ENCODE data around the gene TTC39C.

GRCh38 chr18:23971666-23972230, 42.8 kb upstream of the TTC39C start:
- TF ChIP-seq MAX (IDR thresholded peaks at IDR 0.05) (no peak), RAD21 (IDR thresholded peaks at IDR 0.05; ENCODE audit: low read depth) (no peak), TCF12 (IDR thresholded peaks at IDR 0.05; ENCODE audit: low read depth) (no peak)

Data from Ishikawa (cell line).